K562 (cell line): ENCODE results near the gene GPRIN1. TPM values are rescaled to one million over a fixed set of nuclear protein-coding genes. Genes with fewer than 3 reads are reported as not detected.

Experiments
- ATF7 ChIP-seq: fragments of 450-650 bp; IDR thresholded peaks from 2 replicates; pipeline ENCODE4 v1.7.1; 2014; ENCODE audit warnings: mild to moderate bottlenecking, moderate library complexity
- E2F3 ChIP-seq: fragments of 250-450 bp; sonication (Bioruptor Pico); IDR thresholded peaks from 2 replicates; pipeline ENCODE4 v1.4.0; 2020; ENCODE audit warnings: mild to moderate bottlenecking
- EGR1 ChIP-seq: fragments of 450-650 bp; conservative IDR thresholded peaks from 2 replicates; pipeline ENCODE4 v1.6.1; 2017; ENCODE audit warnings: mild to moderate bottlenecking
- ETS2 ChIP-seq: IDR thresholded peaks from 2 replicates; pipeline ENCODE4 v1.6.1; 2016; ENCODE audit warnings: borderline replicate concordance, missing genetic modification characterization, mild to moderate bottlenecking, moderate library complexity, missing compliant biosample characterization; ENCODE audit not compliant: poor library complexity, severe bottlenecking
- GATAD2B ChIP-seq: fragments of 450-650 bp; IDR thresholded peaks from 2 replicates; pipeline ENCODE4 v1.6.1; 2017; ENCODE audit warnings: mild to moderate bottlenecking, borderline replicate concordance
- MCM5 ChIP-seq: fragments of 450-650 bp; IDR thresholded peaks from 2 replicates; pipeline ENCODE4 v1.6.1; 2016; ENCODE audit warnings: low read depth
- NFIC ChIP-seq: fragments of 450-650 bp; IDR thresholded peaks from 2 replicates; pipeline ENCODE4 v1.6.1; 2017; ENCODE audit warnings: mild to moderate bottlenecking, inconsistent platforms
- RNF2 ChIP-seq: sonication (generic); IDR thresholded peaks from 2 replicates; pipeline ENCODE4 v1.6.1; 2016
- SIN3B ChIP-seq: fragments of 450-650 bp; IDR thresholded peaks from 2 replicates; pipeline ENCODE4 v1.6.1; 2017; ENCODE audit warnings: low read depth, mild to moderate bottlenecking, moderate library complexity
- TAF15 ChIP-seq: fragments of 200-400 bp; formaldehyde crosslinking; IDR thresholded peaks from 2 replicates; pipeline ENCODE4 v1.6.1; 2017; ENCODE audit warnings: mild to moderate bottlenecking, low read depth, low read length, moderate library complexity
- TCFL5 ChIP-seq: fragments of 250-450 bp; sonication (Bioruptor Pico); conservative IDR thresholded peaks from 2 replicates; pipeline ENCODE4 v1.6.1; 2021; ENCODE audit warnings: mild to moderate bottlenecking, moderate library complexity, matching md5 sums
- ZBED1 ChIP-seq: IDR thresholded peaks from 2 replicates; pipeline ENCODE4 v1.6.1; 2014
- ZBTB8A ChIP-seq: fragments of 450-650 bp; IDR thresholded peaks from 2 replicates; pipeline ENCODE4 v1.6.1; 2018; ENCODE audit warnings: mild to moderate bottlenecking, moderate library complexity; ENCODE audit not compliant: partially characterized antibody
- ZNF165 ChIP-seq: fragments of 250-450 bp; sonication (Bioruptor Pico); IDR thresholded peaks from 2 replicates; pipeline ENCODE4 v1.4.0; 2020; ENCODE audit warnings: borderline replicate concordance
- polyA plus RNA-seq, 8 experiments: library from polyadenylated mRNA; depleted of rRNA in 4 of 8; stranded (reverse) in 5 of 8; unstranded in 3 of 8; fragments of >200 nt; fragmentation: Nextera tagmentation in 2 of 8; fragmentation: Illumina TruSeq in 1 of 8; extraction: Ambion mirVana in 2 of 8; extraction: Trizol in 1 of 8; gene quantifications; 2 replicates each; pipeline versions ENCODE4 v1.2.1 to v1.2.3, GENCODE V29; 2011 to 2014; ENCODE audit warnings: inconsistent platforms in 1 of 8, missing spikeins in 1 of 8
- total RNA-seq, 7 experiments: library from RNA; depleted of rRNA in 6 of 7; stranded (reverse); fragments of >200 nt in 6 of 7; fragmentation: Illumina TruSeq in 2 of 7; extraction: Trizol in 2 of 7; gene quantifications; 2 replicates each; pipeline versions ENCODE4 v1.2.1 to v1.2.3, GENCODE V29; 2011 to 2021; ENCODE audit warnings: low replicate concordance in 1 of 7
- TF ChIP-seq, protein P1 (sequence below): fragments of 250-450 bp; sonication (Bioruptor Pico); IDR thresholded peaks from 2 replicates; pipeline ENCODE4 v1.8.0; 2021; ENCODE audit warnings: moderate library complexity, mild to moderate bottlenecking, inconsistent platforms
- TF ChIP-seq, protein P2 (sequence below): sonication (generic); formaldehyde crosslinking; IDR thresholded peaks from 2 replicates; pipeline ENCODE4 v1.8.0; 2022; ENCODE audit warnings: missing genetic modification reagents, mild to moderate bottlenecking, moderate library complexity, borderline replicate concordance
- TF ChIP-seq, protein P3 (sequence below): sonication (generic); formaldehyde crosslinking; IDR thresholded peaks from 2 replicates; pipeline ENCODE4 v1.8.1; 2023; ENCODE audit warnings: mild to moderate bottlenecking, missing genetic modification reagents, moderate library complexity
- TF ChIP-seq, protein P4 (sequence below): fragments of 250-450 bp; sonication (Bioruptor Pico); IDR thresholded peaks from 2 replicates; pipeline ENCODE4 v1.9.0; 2021; ENCODE audit warnings: mild to moderate bottlenecking, inconsistent platforms
- TF ChIP-seq, protein P5 (sequence below): fragments of 200-800 bp; sonication (Bioruptor generic); IDR thresholded peaks from 2 replicates; pipeline ENCODE4 v1.6.1; 2016; ENCODE audit warnings: missing genetic modification characterization, missing compliant biosample characterization

The GPRIN1 gene
- total and polyA plus RNA-seq, 9 of the 15 experiments (the other 6 are each of a cell fraction or from before 2014, with no cell fraction given) = 0.15 to 11.6 (median 4.4) TPM

DNA sequence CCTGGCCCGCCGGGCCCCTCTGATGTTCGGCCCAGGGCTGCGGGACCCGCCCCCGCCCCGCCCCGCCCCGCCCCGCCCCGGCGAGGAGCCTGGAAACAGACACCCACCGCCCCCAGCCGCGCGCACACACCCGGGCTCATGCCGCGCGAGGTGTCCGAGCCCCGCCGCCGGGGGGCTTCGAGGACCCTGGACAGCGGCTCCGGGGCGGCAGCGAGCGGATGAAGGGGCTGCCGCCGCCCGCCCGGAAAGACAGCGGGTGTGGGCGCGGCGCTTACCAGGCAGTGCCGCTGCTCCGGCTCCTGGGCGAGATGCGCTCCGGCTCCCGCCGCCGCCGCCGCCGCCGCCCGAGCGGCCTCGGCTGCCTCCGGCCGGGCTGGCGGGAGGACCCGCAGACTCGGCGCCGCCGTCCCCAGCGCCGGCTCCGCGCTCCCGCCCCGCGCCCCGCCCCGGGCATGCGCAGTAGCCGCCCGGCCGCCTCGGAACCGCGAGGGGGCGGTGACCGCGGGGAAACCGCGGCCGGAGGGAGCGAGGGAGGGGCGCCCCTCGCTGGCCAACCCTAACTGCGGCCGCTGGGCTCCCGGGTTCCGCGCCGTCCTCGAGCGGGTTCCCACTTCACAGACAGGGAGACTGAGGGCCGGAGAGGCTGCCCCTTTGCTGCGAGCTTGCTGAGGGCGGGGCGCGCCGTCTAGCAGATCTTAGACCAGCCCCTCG is at the start of gene GPRIN1 (continued):
- TF ChIP-seq, protein P1, sequence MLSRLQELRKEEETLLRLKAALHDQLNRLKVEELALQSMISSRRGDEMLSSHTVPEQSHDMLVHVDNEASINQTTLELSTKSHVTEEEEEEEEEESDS = no peak
- TF ChIP-seq E2F3 = no peak
- 0 out of 2 replicates have a peak, but pooled peaks have one; percentile 37 for TF ChIP-seq GATAD2B
- TF ChIP-seq, protein P2, sequence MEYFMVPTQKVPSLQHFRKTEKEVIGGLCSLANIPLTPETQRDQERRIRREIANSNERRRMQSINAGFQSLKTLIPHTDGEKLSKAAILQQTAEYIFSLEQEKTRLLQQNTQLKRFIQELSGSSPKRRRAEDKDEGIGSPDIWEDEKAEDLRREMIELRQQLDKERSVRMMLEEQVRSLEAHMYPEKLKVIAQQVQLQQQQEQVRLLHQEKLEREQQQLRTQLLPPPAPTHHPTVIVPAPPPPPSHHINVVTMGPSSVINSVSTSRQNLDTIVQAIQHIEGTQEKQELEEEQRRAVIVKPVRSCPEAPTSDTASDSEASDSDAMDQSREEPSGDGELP (CRISPR knock-in tag) = peak; percentile 44; the same call in 1 of the 2 replicates
- TF ChIP-seq, protein P3, sequence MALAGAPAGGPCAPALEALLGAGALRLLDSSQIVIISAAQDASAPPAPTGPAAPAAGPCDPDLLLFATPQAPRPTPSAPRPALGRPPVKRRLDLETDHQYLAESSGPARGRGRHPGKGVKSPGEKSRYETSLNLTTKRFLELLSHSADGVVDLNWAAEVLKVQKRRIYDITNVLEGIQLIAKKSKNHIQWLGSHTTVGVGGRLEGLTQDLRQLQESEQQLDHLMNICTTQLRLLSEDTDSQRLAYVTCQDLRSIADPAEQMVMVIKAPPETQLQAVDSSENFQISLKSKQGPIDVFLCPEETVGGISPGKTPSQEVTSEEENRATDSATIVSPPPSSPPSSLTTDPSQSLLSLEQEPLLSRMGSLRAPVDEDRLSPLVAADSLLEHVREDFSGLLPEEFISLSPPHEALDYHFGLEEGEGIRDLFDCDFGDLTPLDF (CRISPR knock-in tag) = no peak
- TF ChIP-seq TAF15 = no peak
- TF ChIP-seq NFIC = peak; percentile 37; the same call in 1 of the 2 replicates
- no peak for TF ChIP-seq ZBED1
- TF ChIP-seq SIN3B = 0 out of 2 replicates have a peak, but pooled peaks have one; percentile 14
- no peak for TF ChIP-seq ZBTB8A
- TF ChIP-seq, protein P4, sequence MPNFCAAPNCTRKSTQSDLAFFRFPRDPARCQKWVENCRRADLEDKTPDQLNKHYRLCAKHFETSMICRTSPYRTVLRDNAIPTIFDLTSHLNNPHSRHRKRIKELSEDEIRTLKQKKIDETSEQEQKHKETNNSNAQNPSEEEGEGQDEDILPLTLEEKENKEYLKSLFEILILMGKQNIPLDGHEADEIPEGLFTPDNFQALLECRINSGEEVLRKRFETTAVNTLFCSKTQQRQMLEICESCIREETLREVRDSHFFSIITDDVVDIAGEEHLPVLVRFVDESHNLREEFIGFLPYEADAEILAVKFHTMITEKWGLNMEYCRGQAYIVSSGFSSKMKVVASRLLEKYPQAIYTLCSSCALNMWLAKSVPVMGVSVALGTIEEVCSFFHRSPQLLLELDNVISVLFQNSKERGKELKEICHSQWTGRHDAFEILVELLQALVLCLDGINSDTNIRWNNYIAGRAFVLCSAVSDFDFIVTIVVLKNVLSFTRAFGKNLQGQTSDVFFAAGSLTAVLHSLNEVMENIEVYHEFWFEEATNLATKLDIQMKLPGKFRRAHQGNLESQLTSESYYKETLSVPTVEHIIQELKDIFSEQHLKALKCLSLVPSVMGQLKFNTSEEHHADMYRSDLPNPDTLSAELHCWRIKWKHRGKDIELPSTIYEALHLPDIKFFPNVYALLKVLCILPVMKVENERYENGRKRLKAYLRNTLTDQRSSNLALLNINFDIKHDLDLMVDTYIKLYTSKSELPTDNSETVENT (CRISPR knock-in tag) = no peak
- TF ChIP-seq, protein P5, sequence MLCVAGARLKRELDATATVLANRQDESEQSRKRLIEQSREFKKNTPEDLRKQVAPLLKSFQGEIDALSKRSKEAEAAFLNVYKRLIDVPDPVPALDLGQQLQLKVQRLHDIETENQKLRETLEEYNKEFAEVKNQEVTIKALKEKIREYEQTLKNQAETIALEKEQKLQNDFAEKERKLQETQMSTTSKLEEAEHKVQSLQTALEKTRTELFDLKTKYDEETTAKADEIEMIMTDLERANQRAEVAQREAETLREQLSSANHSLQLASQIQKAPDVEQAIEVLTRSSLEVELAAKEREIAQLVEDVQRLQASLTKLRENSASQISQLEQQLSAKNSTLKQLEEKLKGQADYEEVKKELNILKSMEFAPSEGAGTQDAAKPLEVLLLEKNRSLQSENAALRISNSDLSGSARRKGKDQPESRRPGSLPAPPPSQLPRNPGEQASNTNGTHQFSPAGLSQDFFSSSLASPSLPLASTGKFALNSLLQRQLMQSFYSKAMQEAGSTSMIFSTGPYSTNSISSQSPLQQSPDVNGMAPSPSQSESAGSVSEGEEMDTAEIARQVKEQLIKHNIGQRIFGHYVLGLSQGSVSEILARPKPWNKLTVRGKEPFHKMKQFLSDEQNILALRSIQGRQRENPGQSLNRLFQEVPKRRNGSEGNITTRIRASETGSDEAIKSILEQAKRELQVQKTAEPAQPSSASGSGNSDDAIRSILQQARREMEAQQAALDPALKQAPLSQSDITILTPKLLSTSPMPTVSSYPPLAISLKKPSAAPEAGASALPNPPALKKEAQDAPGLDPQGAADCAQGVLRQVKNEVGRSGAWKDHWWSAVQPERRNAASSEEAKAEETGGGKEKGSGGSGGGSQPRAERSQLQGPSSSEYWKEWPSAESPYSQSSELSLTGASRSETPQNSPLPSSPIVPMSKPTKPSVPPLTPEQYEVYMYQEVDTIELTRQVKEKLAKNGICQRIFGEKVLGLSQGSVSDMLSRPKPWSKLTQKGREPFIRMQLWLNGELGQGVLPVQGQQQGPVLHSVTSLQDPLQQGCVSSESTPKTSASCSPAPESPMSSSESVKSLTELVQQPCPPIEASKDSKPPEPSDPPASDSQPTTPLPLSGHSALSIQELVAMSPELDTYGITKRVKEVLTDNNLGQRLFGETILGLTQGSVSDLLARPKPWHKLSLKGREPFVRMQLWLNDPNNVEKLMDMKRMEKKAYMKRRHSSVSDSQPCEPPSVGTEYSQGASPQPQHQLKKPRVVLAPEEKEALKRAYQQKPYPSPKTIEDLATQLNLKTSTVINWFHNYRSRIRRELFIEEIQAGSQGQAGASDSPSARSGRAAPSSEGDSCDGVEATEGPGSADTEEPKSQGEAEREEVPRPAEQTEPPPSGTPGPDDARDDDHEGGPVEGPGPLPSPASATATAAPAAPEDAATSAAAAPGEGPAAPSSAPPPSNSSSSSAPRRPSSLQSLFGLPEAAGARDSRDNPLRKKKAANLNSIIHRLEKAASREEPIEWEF = no peak
- no peak for TF ChIP-seq ZNF165
- TF ChIP-seq ATF7 = 0 out of 2 replicates have a peak, but pooled peaks have one; percentile 20
- TF ChIP-seq ETS2 (tag) = no peak
- peak; percentile 16; the same call in 1 of the 2 replicates for TF ChIP-seq EGR1
- TF ChIP-seq TCFL5 (CRISPR knock-in tag) = no peak
- no peak for TF ChIP-seq MCM5
- no peak for TF ChIP-seq RNF2
